Vagina (tissue), 2 donors: Measurements from ENCODE around the gene RGL1.

Experiments used
- POLR2A ChIP-seq, 2 donors: fragments of 450-650 bp; IDR thresholded peaks; one replicate each; pipeline ENCODE4 v1.6.1; 2017; ENCODE audit warnings: antibody characterized with exemption in 2 of 2, mild to moderate bottlenecking in 2 of 2, moderate library complexity in 2 of 2
- POLR2AphosphoS5 ChIP-seq, 2 donors: sonication (generic); formaldehyde crosslinking; IDR thresholded peaks; one replicate each; pipeline ENCODE4 v1.9.0; 2017; ENCODE audit warnings: antibody characterized with exemption in 2 of 2, mild to moderate bottlenecking in 2 of 2, low read depth in 1 of 2; ENCODE audit not compliant: insufficient read depth in 1 of 2
- TF ChIP-seq, protein P1 (sequence below), 3 experiments: fragments of 450-650 bp in 2 of 3; fragments of 200-600 bp in 1 of 3; sonication (generic) in 1 of 3; IDR thresholded peaks; one replicate each; pipeline ENCODE4 v1.5.1; 2017 to 2019; ENCODE audit warnings: antibody characterized with exemption in 3 of 3, mild to moderate bottlenecking in 2 of 3, moderate library complexity in 2 of 3

DNA sequence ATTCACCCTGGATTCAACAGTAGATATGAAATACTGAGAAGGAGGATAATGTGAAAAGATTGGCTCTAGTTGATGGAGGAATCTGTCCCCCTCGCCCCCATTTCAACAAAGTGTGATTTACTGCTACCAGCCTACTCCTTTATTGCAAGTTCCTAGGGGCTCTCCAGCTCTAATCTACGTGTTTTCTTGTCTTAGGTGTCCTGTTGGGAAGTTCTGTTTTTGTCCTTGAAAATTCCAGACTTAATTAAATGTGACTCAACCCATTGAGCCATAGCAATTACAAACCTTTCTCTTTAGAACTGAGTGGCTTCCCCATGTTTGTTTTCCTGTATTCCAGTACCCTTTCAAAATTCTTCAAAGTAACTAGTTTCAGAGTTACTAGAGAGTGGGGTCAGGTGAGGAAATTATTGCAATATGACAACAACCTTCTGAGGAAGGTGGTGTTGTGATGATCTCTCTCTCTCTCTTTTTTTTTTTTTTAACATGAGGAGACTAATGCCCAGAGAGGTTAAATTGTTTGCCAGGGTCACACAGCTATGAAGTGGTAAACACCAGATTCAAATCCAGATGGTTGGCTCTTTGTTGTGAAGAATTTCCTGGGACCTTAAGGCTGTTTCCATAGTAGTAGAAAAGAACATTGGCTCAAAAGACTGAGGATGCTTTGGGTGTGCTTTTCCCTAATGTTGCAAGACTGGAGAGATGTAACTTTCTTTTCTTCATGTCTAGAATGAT, 3.5 kb downstream of the RGL1 start:
- TF ChIP-seq, protein P1, sequence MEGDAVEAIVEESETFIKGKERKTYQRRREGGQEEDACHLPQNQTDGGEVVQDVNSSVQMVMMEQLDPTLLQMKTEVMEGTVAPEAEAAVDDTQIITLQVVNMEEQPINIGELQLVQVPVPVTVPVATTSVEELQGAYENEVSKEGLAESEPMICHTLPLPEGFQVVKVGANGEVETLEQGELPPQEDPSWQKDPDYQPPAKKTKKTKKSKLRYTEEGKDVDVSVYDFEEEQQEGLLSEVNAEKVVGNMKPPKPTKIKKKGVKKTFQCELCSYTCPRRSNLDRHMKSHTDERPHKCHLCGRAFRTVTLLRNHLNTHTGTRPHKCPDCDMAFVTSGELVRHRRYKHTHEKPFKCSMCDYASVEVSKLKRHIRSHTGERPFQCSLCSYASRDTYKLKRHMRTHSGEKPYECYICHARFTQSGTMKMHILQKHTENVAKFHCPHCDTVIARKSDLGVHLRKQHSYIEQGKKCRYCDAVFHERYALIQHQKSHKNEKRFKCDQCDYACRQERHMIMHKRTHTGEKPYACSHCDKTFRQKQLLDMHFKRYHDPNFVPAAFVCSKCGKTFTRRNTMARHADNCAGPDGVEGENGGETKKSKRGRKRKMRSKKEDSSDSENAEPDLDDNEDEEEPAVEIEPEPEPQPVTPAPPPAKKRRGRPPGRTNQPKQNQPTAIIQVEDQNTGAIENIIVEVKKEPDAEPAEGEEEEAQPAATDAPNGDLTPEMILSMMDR (IDR thresholded peaks at IDR 0.05) = no peak
- no peak for TF ChIP-seq POLR2A (IDR thresholded peaks at IDR 0.05)
- TF ChIP-seq POLR2AphosphoS5 (IDR thresholded peaks at IDR 0.05; ENCODE audit: insufficient read depth in 1 of 2, low read depth in 1 of 2) = no peak
